Cardiac septum (tissue), 1 donor: ENCODE results near the gene KRTAP10-9. TPM values are rescaled to one million over a fixed set of nuclear protein-coding genes. Genes with fewer than 3 reads are reported as not detected.
"Not testable (repeated sequence)": the region's sequence is repeated elsewhere in the genome, so short reads cannot be mapped to it uniquely, and the experiment has no call there.

Experiments used
- DNase-seq: peaks from one replicate; pipeline ENCODE4 v3.0.0-alpha.2; 2020; ENCODE audit warnings: low spot score
- intact Hi-C: fragments of 100-400 bp; cut with DNase I; formaldehyde crosslinking; loops from one replicate; pipeline ENCODE4 v1.14.0; 2022
- total RNA-seq: library from RNA; stranded (reverse); fragmentation: NEBNext Ultra II Directional; extraction: Animal tissue kit (Norgen Biotek cat#: 25700); gene quantifications from one replicate; pipeline ENCODE4 v1.2.1, GENCODE V29; 2021
- donor health status: DM: no; HTN: no; CAD: no.

The KRTAP10-9 gene
- total RNA-seq, 1 donor from 2014 or later = not detected

GRCh38 chr21:44636209-44637017, 9.5 kb downstream of the KRTAP10-9 start:
- no peak for DNase-seq
- intact Hi-C loops = no loop called here

- intact Hi-C loops = no loop called here
Measured at GRCh38 chr21:44637018-44637850, 10.3 kb downstream of the KRTAP10-9 start, which contains the start of gene KRTAP10-10. KRTAP10-10 (plus strand) TSS chr21:44637356; CDS start chr21:44637418, 62 bp downstream.

GRCh38 chr21:44637851-44638348, 11.0 kb downstream of the KRTAP10-9 start:
- intact Hi-C loops, DNase-seq: not testable (repeated sequence)

More at GRCh38 chr21:44637018-44637850, 10.3 kb downstream of the KRTAP10-9 start, which contains the start of gene KRTAP10-10:
- no peak for DNase-seq

- intact Hi-C loops, DNase-seq: not testable (repeated sequence)
Measured at GRCh38 chr21:44638506-44639330, 11.8 kb downstream of the KRTAP10-9 start.

- DNase-seq = no peak
- intact Hi-C loops = no loop called here
Measured at GRCh38 chr21:44639331-44639655, 12.4 kb downstream of the KRTAP10-9 start.

- DNase-seq = no peak
- intact Hi-C loops = loop anchor here (10.0 kb wide), 1 partner anchor 144 kb away; no protein-coding TSS in a partner anchor
Measured at GRCh38 chr21:44640761-44641160, 13.9 kb downstream of the KRTAP10-9 start.

GRCh38 chr21:44643741-44644310, 16.9 kb downstream of the KRTAP10-9 start:
- intact Hi-C loops = loop anchor here (10.0 kb wide), 1 partner anchor 141 kb away; no protein-coding TSS in a partner anchor
- DNase-seq = no peak

- DNase-seq = no peak
- intact Hi-C loops = loop anchor here (10.0 kb wide), 1 partner anchor 140 kb away; no protein-coding TSS in a partner anchor
Measured at GRCh38 chr21:44644878-44645277, 18.0 kb downstream of the KRTAP10-9 start.

GRCh38 chr21:44646366-44647221, 19.7 kb downstream of the KRTAP10-9 start, which contains the start of gene KRTAP10-11:
KRTAP10-11 (plus strand) TSS chr21:44646414; CDS start chr21:44646459, 45 bp downstream.
- not testable (repeated sequence) for DNase-seq
- intact Hi-C loops = loop anchor here (10.0 kb wide), 1 partner anchor 138 kb away; no protein-coding TSS in a partner anchor

- DNase-seq = no peak
- intact Hi-C loops = loop anchor here (10.0 kb wide), 1 partner anchor 138 kb away; no protein-coding TSS in a partner anchor
Measured at GRCh38 chr21:44647222-44647552, 20.3 kb downstream of the KRTAP10-9 start.

GRCh38 chr21:44648557-44649311, 21.8 kb downstream of the KRTAP10-9 start:
- intact Hi-C loops = loop anchor here (10.0 kb wide), 1 partner anchor 136 kb away; no protein-coding TSS in a partner anchor
- DNase-seq = no peak

- intact Hi-C loops = loop anchor here (10.0 kb wide), 1 partner anchor 135 kb away; no protein-coding TSS in a partner anchor
- DNase-seq = no peak
Measured at GRCh38 chr21:44649521-44650100, 22.7 kb downstream of the KRTAP10-9 start.

GRCh38 chr21:44650265-44650972, 23.5 kb downstream of the KRTAP10-9 start:
- no peak for DNase-seq
- intact Hi-C loops = no loop called here

GRCh38 chr21:44650973-44651675, 24.2 kb downstream of the KRTAP10-9 start:
- DNase-seq = no peak
- intact Hi-C loops = no loop called here

GRCh38 chr21:44653123-44653522, 26.2 kb downstream of the KRTAP10-9 start:
- no peak for DNase-seq
- intact Hi-C loops = no loop called here
